Endothelial cell of umbilical vein (primary cell): Measurements from ENCODE around the gene AKR1C4. TPM values are rescaled to one million over a fixed set of nuclear protein-coding genes. Genes with fewer than 3 reads are reported as not detected.

ENCODE experiments used
- BruUV-seq: library from RNA; stranded (reverse); fragments of 400-500 nt; replicated peaks from 2 replicates; lab custom pipeline; 2021; lab: Mats Ljungman, UMichigan
- CTCF ChIA-PET: fragments of 300-600, 350-600 bp; sonication (Branson Sonifier 250); formaldehyde crosslinking; loops from one replicate; lab custom pipeline; 2021; ENCODE audit warnings: antibody characterized with exemption, inconsistent platforms; lab: Charles Lee
- POLR2A ChIA-PET: fragments of 300-600, 350-600 bp; sonication (Branson Sonifier 250); formaldehyde crosslinking; loops from one replicate; lab custom pipeline; 2021; ENCODE audit warnings: antibody characterized with exemption, inconsistent platforms; lab: Charles Lee
- DNase-seq: peaks from one replicate; pipeline ENCODE4 v3.0.0-alpha.2; 2011; ENCODE audit warnings: low read depth, low spot score
- FAIRE-seq: peaks from 2 replicates; lab custom pipeline; 2011; peaks lifted over from hg19 to GRCh38; lab: Jason Lieb, UNC
- H2AFZ ChIP-seq: 2 replicates; pipeline ENCODE4 v1.6.0; 2012; ENCODE audit warnings: low read depth, low read length, control low read depth, inconsistent platforms
- H3K27ac ChIP-seq: 2 replicates; pipeline ENCODE4 v1.5.1; 2011; ENCODE audit warnings: low read depth, mild to moderate bottlenecking, control low read depth, low read length, moderate library complexity; ENCODE audit not compliant: insufficient read depth
- H3K27me3 ChIP-seq, 2 experiments: 2 replicates each; pipeline versions ENCODE4 v1.6.0 to v1.6.1; 2011; ENCODE audit warnings: low read length in 2 of 2, mixed read lengths in 1 of 2; ENCODE audit not compliant: control insufficient read depth in 2 of 2, insufficient read depth in 2 of 2
- H3K36me3 ChIP-seq, 2 experiments: 2 replicates in 1 of 2; 3 replicates in 1 of 2; pipeline ENCODE4 v1.5.1; 2011; ENCODE audit warnings: low read length in 2 of 2, mild to moderate bottlenecking in 1 of 2, moderate library complexity in 1 of 2; ENCODE audit not compliant: control insufficient read depth in 2 of 2, insufficient read depth in 2 of 2; ENCODE audit errors: extremely low read depth in 1 of 2
- H3K4me1 ChIP-seq: 3 replicates; pipeline ENCODE4 v1.5.1; 2011; ENCODE audit warnings: mild to moderate bottlenecking, low read length; ENCODE audit not compliant: control insufficient read depth, insufficient read depth; ENCODE audit errors: extremely low read depth
- H3K4me2 ChIP-seq: 2 replicates; pipeline ENCODE4 v1.6.1; 2011; ENCODE audit warnings: low read length, control low read depth, mixed read lengths; ENCODE audit not compliant: insufficient read depth
- H3K4me3 ChIP-seq, 3 experiments: fragments of 200-600 bp in 1 of 3; sonication (generic), shearing (Covaris generic) in 1 of 3; replicated peaks in 1 of 3; 2 replicates each; pipeline ENCODE4 v1.5.1; 2011 to 2016; ENCODE audit warnings: control low read depth in 3 of 3, low read length in 3 of 3, mild to moderate bottlenecking in 2 of 3, inconsistent platforms in 1 of 3, low read depth in 1 of 3, moderate library complexity in 1 of 3; ENCODE audit not compliant: insufficient read depth in 1 of 3
- H3K79me2 ChIP-seq: 2 replicates; pipeline ENCODE4 v1.6.0; 2012; ENCODE audit warnings: low read length, inconsistent platforms; ENCODE audit not compliant: control insufficient read depth, insufficient read depth
- H3K9ac ChIP-seq: replicated peaks from 2 replicates; pipeline ENCODE3; 2011; ENCODE audit warnings: low read length, control low read depth; ENCODE audit not compliant: insufficient read depth; ENCODE audit errors: extremely low read depth
- H3K9me1 ChIP-seq: replicated peaks from 3 replicates; pipeline ENCODE4 v1.6.0; 2011; ENCODE audit warnings: mild to moderate bottlenecking, low read length; ENCODE audit not compliant: control insufficient read depth, insufficient read depth; ENCODE audit errors: extremely low read depth
- H3K9me3 ChIP-seq: replicated peaks from 2 replicates; pipeline ENCODE4 v1.5.1; 2012; ENCODE audit warnings: low read length, inconsistent platforms; ENCODE audit not compliant: control insufficient read depth, insufficient read depth
- H4K20me1 ChIP-seq: replicated peaks from 2 replicates; pipeline ENCODE3; 2011; ENCODE audit warnings: mild to moderate bottlenecking, low read length; ENCODE audit not compliant: control insufficient read depth, insufficient read depth; ENCODE audit errors: extremely low read depth
- CTCF ChIP-seq, 2 donors: IDR thresholded peaks; 1 replicate in 1 of 2; 2 replicates in 1 of 2; pipeline ENCODE4 v1.5.1; 2011; ENCODE audit warnings: low read length in 2 of 2, mild to moderate bottlenecking in 2 of 2, moderate library complexity in 2 of 2, control low read depth in 1 of 2, inconsistent platforms in 1 of 2, low read depth in 1 of 2; ENCODE audit not compliant: insufficient read depth in 1 of 2; ENCODE audit errors: extremely low read depth in 1 of 2
- EZH2 ChIP-seq: IDR thresholded peaks from 2 replicates; pipeline ENCODE4 v1.6.1; 2012; ENCODE audit warnings: borderline replicate concordance, low read depth, mild to moderate bottlenecking, moderate library complexity, low read length, inconsistent platforms; ENCODE audit not compliant: severe bottlenecking
- GATA2 ChIP-seq: IDR thresholded peaks from 2 replicates; pipeline ENCODE4 v1.7.0; 2011; ENCODE audit warnings: low read depth, mild to moderate bottlenecking, moderate library complexity, mixed read lengths, low read length; ENCODE audit not compliant: insufficient read length, insufficient read depth
- JUN ChIP-seq: IDR thresholded peaks from 2 replicates; pipeline ENCODE4 v1.6.1; 2011; ENCODE audit warnings: borderline replicate concordance, low read depth; ENCODE audit not compliant: insufficient read length, insufficient read depth
- MAX ChIP-seq: IDR thresholded peaks from 2 replicates; pipeline ENCODE4 v1.6.1; 2011; ENCODE audit not compliant: insufficient read depth, insufficient read length
- POLR2AphosphoS5 ChIP-seq: IDR thresholded peaks from 2 replicates; pipeline ENCODE4 v1.6.1; 2012; ENCODE audit warnings: low read depth, mild to moderate bottlenecking, control low read depth, low read length, moderate library complexity; ENCODE audit not compliant: insufficient read depth
- dilution Hi-C: fragments of 300-500 bp; cut with MboI; formaldehyde crosslinking; loops from one replicate; pipeline ENCODE4 v1.15.0; 2019; ENCODE audit warnings: low sequenced_read_pairs; ENCODE audit not compliant: extremely low pct_ligation_motif_present
- intact Hi-C: fragments of 100-400 bp; cut with micrococcal nuclease; formaldehyde crosslinking; loops from one replicate; pipeline ENCODE4 v1.10.0; 2022
- polyA plus RNA-seq, 4 experiments: library from polyadenylated mRNA; depleted of rRNA in 3 of 4; stranded (reverse) in 3 of 4; unstranded in 1 of 4; fragments of >200 nt; gene quantifications; 2 replicates each; pipeline versions ENCODE4 v1.2.1 to v1.2.3, GENCODE V29; 2011 to 2012; ENCODE audit warnings: missing spikeins in 1 of 4
- total RNA-seq: library from RNA; stranded (reverse); gene quantifications from 2 replicates; pipeline ENCODE4 v1.2.3, GENCODE V29; 2021

The AKR1C4 gene
- total and polyA plus RNA-seq, 2 donors (not counting 3 experiments of a cell fraction or from before 2014, with no cell fraction given): not detected

GRCh38 chr10:5157501-5157900, 39.1 kb upstream of the AKR1C4 start:
- BruUV-seq: no TSS peak
- ChIA-PET POLR2A (no interaction called here), CTCF (no interaction called here)
- no peaks in the 10 kb centered on the region for H3K9me1 ChIP-seq
- H3K9me3 ChIP-seq: no peaks in the 10 kb centered on the region
- no peak overlapping the region for H2AFZ ChIP-seq
- DNase-seq (no peak), FAIRE-seq (no peak)
- no peak for TF ChIP-seq JUN
- TF ChIP-seq POLR2AphosphoS5: no peak
- TF ChIP-seq GATA2: no peak
- TF ChIP-seq CTCF (IDR thresholded peaks at IDR 0.05; ENCODE audit: extremely low read depth in 1 of 2, insufficient read depth in 1 of 2, low read depth in 1 of 2, low read length in 2 of 2): no peak
- TF ChIP-seq EZH2: no peak
- TF ChIP-seq MAX: no peak
- H3K27ac ChIP-seq: no peak overlapping the region
- no peak overlapping the region for H3K4me3 ChIP-seq
- H3K4me1 ChIP-seq: no peaks in the 10 kb centered on the region
- H3K27me3 ChIP-seq: no peaks in the 10 kb centered on the region
- no peak overlapping the region for H3K9ac ChIP-seq
- no peaks in the 10 kb centered on the region for H4K20me1 ChIP-seq
- H3K36me3 ChIP-seq: no peaks in the 10 kb centered on the region
- dilution Hi-C loops: no loop called here
- H3K79me2 ChIP-seq: no peaks in the 10 kb centered on the region
- intact Hi-C loops: no loop called here
- H3K4me2 ChIP-seq: no peak overlapping the region
